HG02943 (cell line): ENCODE data around the gene SART3.
"Not testable (repeated sequence)": the region's sequence is repeated elsewhere in the genome, so short reads cannot be mapped to it uniquely, and the experiment has no call there.

Experiments used
- ATAC-seq: cut with Tn5 transposase; IDR thresholded peaks from one replicate; pipeline ENCODE4 v1.9.1; 2021; ENCODE audit warnings: mild to moderate bottlenecking, low read depth, moderate library complexity; ENCODE audit not compliant: unreplicated experiment

SART3 gene

GRCh38 chr12:108597559-108598471 is 36.8 kb upstream of the SART3 start, which contains the start of gene TMEM119:
TMEM119 (minus strand) TSS chr12:108598084; CDS start chr12:108592383, 5,701 bp downstream.
- ATAC-seq: no peak

- ATAC-seq: no peak
Measured at GRCh38 chr12:108596854-108597558, 36.0 kb upstream of the SART3 start.

- ATAC-seq: no peak
Measured at GRCh38 chr12:108595711-108596647, 35.0 kb upstream of the SART3 start.

GRCh38 chr12:108594960-108595710 is 34.2 kb upstream of the SART3 start:
- ATAC-seq: no peak

GRCh38 chr12:108594323-108594903 is 33.4 kb upstream of the SART3 start:
- no peak for ATAC-seq

GRCh38 chr12:108592033-108592909 is 31.3 kb upstream of the SART3 start:
- no peak for ATAC-seq

GRCh38 chr12:108591267-108591980 is 30.5 kb upstream of the SART3 start:
- ATAC-seq: no peak

GRCh38 chr12:108590463-108590862 is 29.5 kb upstream of the SART3 start:
- not testable (repeated sequence) for ATAC-seq

- no peak for ATAC-seq
Measured at GRCh38 chr12:108589840-108590229, 28.9 kb upstream of the SART3 start.

GRCh38 chr12:108589028-108589839 is 28.3 kb upstream of the SART3 start:
- ATAC-seq: no peak

- no peak for ATAC-seq
Measured at GRCh38 chr12:108587826-108588225, 26.9 kb upstream of the SART3 start.

- ATAC-seq: no peak
Measured at GRCh38 chr12:108586306-108586705, 25.3 kb upstream of the SART3 start.

GRCh38 chr12:108585864-108586263 is 24.9 kb upstream of the SART3 start:
- ATAC-seq: no peak

GRCh38 chr12:108584456-108585065 is 23.6 kb upstream of the SART3 start:
- ATAC-seq: no peak

- no peak for ATAC-seq
Measured at GRCh38 chr12:108583991-108584390, 23.0 kb upstream of the SART3 start.

- ATAC-seq: no peak
Measured at GRCh38 chr12:108582978-108583770, 22.2 kb upstream of the SART3 start.
